Endothelial cell of umbilical vein (primary cell): ENCODE data around the gene NBEA. TPM values are rescaled to one million over a fixed set of nuclear protein-coding genes. Genes with fewer than 3 reads are reported as not detected.
A peak's percentile ranks its signal among the peaks of the same experiment; 100 is the strongest.

ENCODE experiments used
- Bru-seq: library from RNA; stranded (reverse); fragments of 400-500 nt; gene quantifications from one replicate; lab custom pipeline; 2021; lab: Mats Ljungman, UMichigan
- BruChase-seq, 2 experiments: library from RNA; stranded (reverse); fragments of 400-500 nt; gene quantifications; one replicate each; lab custom pipeline; 2021; lab: Mats Ljungman, UMichigan
- BruUV-seq: library from RNA; stranded (reverse); fragments of 400-500 nt; replicated peaks from 2 replicates; lab custom pipeline; 2021; lab: Mats Ljungman, UMichigan
- CTCF ChIA-PET: fragments of 300-600, 350-600 bp; sonication (Branson Sonifier 250); formaldehyde crosslinking; loops from one replicate; lab custom pipeline; 2021; ENCODE audit warnings: antibody characterized with exemption, inconsistent platforms; lab: Charles Lee
- POLR2A ChIA-PET: fragments of 300-600, 350-600 bp; sonication (Branson Sonifier 250); formaldehyde crosslinking; loops from one replicate; lab custom pipeline; 2021; ENCODE audit warnings: antibody characterized with exemption, inconsistent platforms; lab: Charles Lee
- DNase-seq: peaks from one replicate; pipeline ENCODE4 v3.0.0-alpha.2; 2011; ENCODE audit warnings: low read depth, low spot score
- FAIRE-seq: peaks from 2 replicates; lab custom pipeline; 2011; peaks lifted over from hg19 to GRCh38; lab: Jason Lieb, UNC
- H2AFZ ChIP-seq: 2 replicates; pipeline ENCODE4 v1.6.0; 2012; ENCODE audit warnings: low read depth, low read length, control low read depth, inconsistent platforms
- H3K27ac ChIP-seq: 2 replicates; pipeline ENCODE4 v1.5.1; 2011; ENCODE audit warnings: low read depth, mild to moderate bottlenecking, control low read depth, low read length, moderate library complexity; ENCODE audit not compliant: insufficient read depth
- H3K27me3 ChIP-seq, 2 experiments: 2 replicates each; pipeline versions ENCODE4 v1.6.0 to v1.6.1; 2011; ENCODE audit warnings: low read length in 2 of 2, mixed read lengths in 1 of 2; ENCODE audit not compliant: control insufficient read depth in 2 of 2, insufficient read depth in 2 of 2
- H3K36me3 ChIP-seq, 2 experiments: 2 replicates in 1 of 2; 3 replicates in 1 of 2; pipeline ENCODE4 v1.5.1; 2011; ENCODE audit warnings: low read length in 2 of 2, mild to moderate bottlenecking in 1 of 2, moderate library complexity in 1 of 2; ENCODE audit not compliant: control insufficient read depth in 2 of 2, insufficient read depth in 2 of 2; ENCODE audit errors: extremely low read depth in 1 of 2
- H3K4me1 ChIP-seq: 3 replicates; pipeline ENCODE4 v1.5.1; 2011; ENCODE audit warnings: mild to moderate bottlenecking, low read length; ENCODE audit not compliant: control insufficient read depth, insufficient read depth; ENCODE audit errors: extremely low read depth
- H3K4me2 ChIP-seq: 2 replicates; pipeline ENCODE4 v1.6.1; 2011; ENCODE audit warnings: low read length, control low read depth, mixed read lengths; ENCODE audit not compliant: insufficient read depth
- H3K4me3 ChIP-seq, 3 experiments: fragments of 200-600 bp in 1 of 3; sonication (generic), shearing (Covaris generic) in 1 of 3; replicated peaks in 1 of 3; 2 replicates each; pipeline ENCODE4 v1.5.1; 2011 to 2016; ENCODE audit warnings: control low read depth in 3 of 3, low read length in 3 of 3, mild to moderate bottlenecking in 2 of 3, inconsistent platforms in 1 of 3, low read depth in 1 of 3, moderate library complexity in 1 of 3; ENCODE audit not compliant: insufficient read depth in 1 of 3
- H3K79me2 ChIP-seq: 2 replicates; pipeline ENCODE4 v1.6.0; 2012; ENCODE audit warnings: low read length, inconsistent platforms; ENCODE audit not compliant: control insufficient read depth, insufficient read depth
- H3K9ac ChIP-seq: replicated peaks from 2 replicates; pipeline ENCODE3; 2011; ENCODE audit warnings: low read length, control low read depth; ENCODE audit not compliant: insufficient read depth; ENCODE audit errors: extremely low read depth
- H3K9me1 ChIP-seq: replicated peaks from 3 replicates; pipeline ENCODE4 v1.6.0; 2011; ENCODE audit warnings: mild to moderate bottlenecking, low read length; ENCODE audit not compliant: control insufficient read depth, insufficient read depth; ENCODE audit errors: extremely low read depth
- H3K9me3 ChIP-seq: replicated peaks from 2 replicates; pipeline ENCODE4 v1.5.1; 2012; ENCODE audit warnings: low read length, inconsistent platforms; ENCODE audit not compliant: control insufficient read depth, insufficient read depth
- H4K20me1 ChIP-seq: replicated peaks from 2 replicates; pipeline ENCODE3; 2011; ENCODE audit warnings: mild to moderate bottlenecking, low read length; ENCODE audit not compliant: control insufficient read depth, insufficient read depth; ENCODE audit errors: extremely low read depth
- MYC ChIP-seq: IDR thresholded peaks from one replicate; pipeline ENCODE4 v1.6.1; 2011; ENCODE audit warnings: mild to moderate bottlenecking, low read depth, low read length
- POLR2A ChIP-seq: IDR thresholded peaks from 2 replicates; pipeline ENCODE4 v1.6.1; 2012; ENCODE audit warnings: low read depth, mild to moderate bottlenecking, control low read depth, low read length
- dilution Hi-C: fragments of 300-500 bp; cut with MboI; formaldehyde crosslinking; loops from one replicate; pipeline ENCODE4 v1.15.0; 2019; ENCODE audit warnings: low sequenced_read_pairs; ENCODE audit not compliant: extremely low pct_ligation_motif_present
- intact Hi-C: fragments of 100-400 bp; cut with micrococcal nuclease; formaldehyde crosslinking; loops from one replicate; pipeline ENCODE4 v1.10.0; 2022
- long read RNA-seq: library from polyadenylated mRNA; stranded (forward); transcript quantifications from one replicate; pipeline ENCODE4 v2.0.0, GENCODE V29; 2021
- polyA minus RNA-seq, 3 experiments: library from RNA; depleted of rRNA, polyadenylated mRNA; stranded (reverse); fragments of >200 nt; gene quantifications; 1 replicate in 1 of 3; 2 replicates in 2 of 3; pipeline ENCODE4 v1.2.3, GENCODE V29; 2011
- polyA plus RNA-seq, 4 experiments: library from polyadenylated mRNA; depleted of rRNA in 3 of 4; stranded (reverse) in 3 of 4; unstranded in 1 of 4; fragments of >200 nt; gene quantifications; 2 replicates each; pipeline versions ENCODE4 v1.2.1 to v1.2.3, GENCODE V29; 2011 to 2012; ENCODE audit warnings: missing spikeins in 1 of 4
- total RNA-seq: library from RNA; stranded (reverse); gene quantifications from 2 replicates; pipeline ENCODE4 v1.2.3, GENCODE V29; 2021

Gene NBEA, protein sequence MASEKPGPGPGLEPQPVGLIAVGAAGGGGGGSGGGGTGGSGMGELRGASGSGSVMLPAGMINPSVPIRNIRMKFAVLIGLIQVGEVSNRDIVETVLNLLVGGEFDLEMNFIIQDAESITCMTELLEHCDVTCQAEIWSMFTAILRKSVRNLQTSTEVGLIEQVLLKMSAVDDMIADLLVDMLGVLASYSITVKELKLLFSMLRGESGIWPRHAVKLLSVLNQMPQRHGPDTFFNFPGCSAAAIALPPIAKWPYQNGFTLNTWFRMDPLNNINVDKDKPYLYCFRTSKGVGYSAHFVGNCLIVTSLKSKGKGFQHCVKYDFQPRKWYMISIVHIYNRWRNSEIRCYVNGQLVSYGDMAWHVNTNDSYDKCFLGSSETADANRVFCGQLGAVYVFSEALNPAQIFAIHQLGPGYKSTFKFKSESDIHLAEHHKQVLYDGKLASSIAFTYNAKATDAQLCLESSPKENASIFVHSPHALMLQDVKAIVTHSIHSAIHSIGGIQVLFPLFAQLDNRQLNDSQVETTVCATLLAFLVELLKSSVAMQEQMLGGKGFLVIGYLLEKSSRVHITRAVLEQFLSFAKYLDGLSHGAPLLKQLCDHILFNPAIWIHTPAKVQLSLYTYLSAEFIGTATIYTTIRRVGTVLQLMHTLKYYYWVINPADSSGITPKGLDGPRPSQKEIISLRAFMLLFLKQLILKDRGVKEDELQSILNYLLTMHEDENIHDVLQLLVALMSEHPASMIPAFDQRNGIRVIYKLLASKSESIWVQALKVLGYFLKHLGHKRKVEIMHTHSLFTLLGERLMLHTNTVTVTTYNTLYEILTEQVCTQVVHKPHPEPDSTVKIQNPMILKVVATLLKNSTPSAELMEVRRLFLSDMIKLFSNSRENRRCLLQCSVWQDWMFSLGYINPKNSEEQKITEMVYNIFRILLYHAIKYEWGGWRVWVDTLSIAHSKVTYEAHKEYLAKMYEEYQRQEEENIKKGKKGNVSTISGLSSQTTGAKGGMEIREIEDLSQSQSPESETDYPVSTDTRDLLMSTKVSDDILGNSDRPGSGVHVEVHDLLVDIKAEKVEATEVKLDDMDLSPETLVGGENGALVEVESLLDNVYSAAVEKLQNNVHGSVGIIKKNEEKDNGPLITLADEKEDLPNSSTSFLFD (N-terminal part only)
- total RNA-seq, result 4.4 and 4.8 TPM in 2 replicates
- 2.6 and 3.0 TPM in 2 replicates for polyA plus RNA-seq
- polyA plus RNA-seq (2011; cell fraction: cytosol; rRNA removed), result 2.3 and 2.4 TPM in 2 replicates
- polyA plus RNA-seq (2011; cell fraction: nucleus; rRNA removed), result 7.2 and 7.6 TPM in 2 replicates
- polyA plus RNA-seq (2012), result 0.93 and 2.6 TPM in 2 replicates
- 12.2 and 15.4 TPM in 2 replicates for polyA minus RNA-seq
- polyA minus RNA-seq (2011; cell fraction: cytosol; rRNA and poly(A)+ RNA removed), result 3.6 TPM
- polyA minus RNA-seq (2011; cell fraction: nucleus; rRNA and poly(A)+ RNA removed), result 43.5 and 56.6 TPM in 2 replicates
- percentile 55 among the genes with signal in this experiment for Bru-seq, nascent RNA
- BruChase-seq, experiment 1, labeled RNA remaining after a 6-hour chase, result percentile 40 among the genes with signal in this experiment
- percentile 45 among the genes with signal in this experiment for BruChase-seq, experiment 2, labeled RNA remaining after a 2-hour chase
- long read RNA-seq, partial matches to known transcripts, result 1 of 2 reads
- long read RNA-seq, other reads (novel, unspliced or antisense), result 1 of 2 reads

DNA sequence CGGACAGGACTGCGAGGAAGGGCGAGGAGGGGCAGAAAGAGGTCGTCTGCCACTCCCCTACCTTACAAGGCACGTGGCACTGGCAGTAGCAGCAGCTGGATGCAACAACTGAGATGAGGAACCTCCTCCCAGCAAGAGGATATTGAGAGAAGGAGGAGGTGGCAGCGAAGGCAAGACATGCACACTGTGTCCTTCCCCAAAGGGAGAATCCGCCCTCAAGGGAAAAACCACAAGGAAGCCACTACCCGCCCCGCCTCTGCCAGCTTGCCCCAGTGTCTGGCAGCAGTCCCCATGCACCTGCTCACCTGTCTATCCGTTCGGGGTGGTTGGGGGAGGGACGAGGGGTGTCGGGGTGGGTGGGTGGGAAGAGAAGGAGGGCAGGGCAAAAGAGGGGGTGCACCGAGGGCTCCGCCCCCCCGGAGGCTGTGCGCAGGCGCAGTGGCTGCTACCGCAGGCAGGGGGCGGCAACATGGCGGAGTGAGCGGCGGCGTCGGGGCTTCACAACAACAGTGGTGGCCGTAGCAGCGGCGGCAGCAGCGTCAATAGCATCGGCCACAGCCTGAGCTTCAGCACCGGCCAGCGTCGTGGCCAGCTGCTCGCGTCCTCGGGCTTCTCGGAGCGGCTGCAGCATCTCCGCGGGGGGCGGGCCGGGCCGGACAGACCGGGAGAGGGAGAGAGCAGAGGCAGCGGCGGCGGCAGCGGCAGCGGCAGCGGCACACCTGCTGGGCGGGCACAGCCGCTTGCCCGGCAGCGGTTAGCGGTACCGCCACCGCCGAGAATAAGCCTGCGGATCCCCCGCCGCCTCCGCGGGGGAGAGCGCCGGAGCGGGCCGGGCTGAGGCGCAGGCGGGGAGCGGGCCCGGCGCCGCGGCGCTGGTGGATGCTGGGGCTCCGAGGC is at the start of gene NBEA:
TSS of gene NBEA (plus strand) at position 436 of the 897 bp plus-strand sequence. CDS start 551 bp downstream, outside the sequence.
- dilution Hi-C loops, result no loop called here
- peak; percentile 42 for FAIRE-seq
- Histone ChIP-seq H3K9me3 (no peaks in the 10 kb centered on the region), H3K4me1 (peaks cover 13% of the 10 kb centered on the region), H4K20me1 (no peaks in the 10 kb centered on the region), H3K9me1 (no peaks in the 10 kb centered on the region), H3K36me3 (no peaks in the 10 kb centered on the region), H2AFZ (peak within 1 kb of the TSS; percentile 95), H3K9ac (peak within 1 kb of the TSS; percentile 34), H3K79me2 (no peaks in the 10 kb centered on the region), H3K27ac (no peak within 1 kb of the TSS), H3K4me2 (peak within 1 kb of the TSS; percentile 83), H3K4me3 (peak within 1 kb of the TSS; percentile 60 to 83 (median 70)), H3K27me3 (peaks cover 0 to 12% of the 10 kb centered on the region in 2 experiments)
- ChIA-PET POLR2A (no interaction called here), CTCF (interaction anchor here (1.4 kb wide), 1 partner anchor 213 kb away, joined by 4 read pairs; no protein-coding TSS in a partner anchor)
- intact Hi-C loops, result loop anchor here (2.0 to 10.0 kb wide), 3 partner anchors 215 to 1737 kb away; no protein-coding TSS in a partner anchor
- peak; percentile 80 for DNase-seq
- TF ChIP-seq MYC, result no peak
- TF ChIP-seq POLR2A, result peak; percentile 29
- BruUV-seq, result no TSS peak
